ENCODE measurements around the gene GLP1R.

- TF ChIP-seq PHF8 (IDR thresholded peaks at IDR 0.05; ENCODE audit: borderline replicate concordance, low read depth) (no peak), CTCF (IDR thresholded peaks at IDR 0.05) (no peak)
- TF ChIP-seq, protein P1, sequence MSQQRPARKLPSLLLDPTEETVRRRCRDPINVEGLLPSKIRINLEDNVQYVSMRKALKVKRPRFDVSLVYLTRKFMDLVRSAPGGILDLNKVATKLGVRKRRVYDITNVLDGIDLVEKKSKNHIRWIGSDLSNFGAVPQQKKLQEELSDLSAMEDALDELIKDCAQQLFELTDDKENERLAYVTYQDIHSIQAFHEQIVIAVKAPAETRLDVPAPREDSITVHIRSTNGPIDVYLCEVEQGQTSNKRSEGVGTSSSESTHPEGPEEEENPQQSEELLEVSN (IDR thresholded peaks at IDR 0.05; ENCODE audit: borderline replicate concordance, low read depth), result no peak
Observed at GRCh38 chr6:39061182-39061581, 12.6 kb downstream of the GLP1R start.

All from A549 (cell line).